Neural crest cell (in vitro differentiated cells): ENCODE results near the gene E2F1. TPM values are rescaled to one million over a fixed set of nuclear protein-coding genes. Genes with fewer than 3 reads are reported as not detected.

Experiments
- DNase-seq: peaks from one replicate; pipeline ENCODE4 v3.0.0; 2021; ENCODE audit warnings: low read depth, mixed read lengths, low spot score
- H3K27ac Mint-ChIP-seq: one replicate; pipeline ENCODE4 v1.8.0; 2021; ENCODE audit warnings: mild to moderate bottlenecking, mixed read lengths; ENCODE audit not compliant: unreplicated experiment
- H3K27me3 Mint-ChIP-seq: 2 replicates; pipeline ENCODE4 v1.8.0; 2021; ENCODE audit warnings: low read depth, mild to moderate bottlenecking, mixed read lengths
- H3K36me3 Mint-ChIP-seq: 2 replicates; pipeline ENCODE4 v1.8.0; 2021; ENCODE audit warnings: low read depth, mild to moderate bottlenecking, mixed read lengths
- H3K4me1 Mint-ChIP-seq: 2 replicates; pipeline ENCODE4 v1.8.0; 2021; ENCODE audit warnings: mixed read lengths
- H3K4me3 Mint-ChIP-seq: one replicate; pipeline ENCODE4 v1.8.0; 2021; ENCODE audit warnings: mild to moderate bottlenecking, mixed read lengths
- H3K9me3 Mint-ChIP-seq: 2 replicates; pipeline ENCODE4 v1.8.0; 2021; ENCODE audit warnings: mixed read lengths
- CTCF ChIP-seq: fragments of 200-600 bp; sonication (generic); conservative IDR thresholded peaks from 2 replicates; pipeline ENCODE4 v1.5.0; 2021; ENCODE audit warnings: antibody characterized with exemption, mild to moderate bottlenecking
- total RNA-seq: library from RNA; stranded (reverse); gene quantifications from 2 replicates; pipeline ENCODE4 v1.2.1, GENCODE V29; 2021

The E2F1 gene
- total RNA-seq, 1 donor from 2014 or later: 94.9 TPM

GRCh38 chr20:33660685-33661058 lies 25.5 kb downstream of the E2F1 start:
- Mint-ChIP-seq H3K27ac (no peak overlapping the region), H3K4me1 (peaks cover 30% of the 10 kb centered on the region), H3K9me3 (no peaks in the 10 kb centered on the region), H3K27me3 (peaks cover 5% of the 10 kb centered on the region), H3K4me3 (peak overlapping the region; percentile 84), H3K36me3 (peaks cover 3% of the 10 kb centered on the region)
- TF ChIP-seq CTCF: no peak
- no peak for DNase-seq

GRCh38 chr20:33660035-33660684 lies 26.0 kb downstream of the E2F1 start:
- H3K4me3 Mint-ChIP-seq: peak overlapping the region; percentile 74
- no peaks in the 10 kb centered on the region for H3K9me3 Mint-ChIP-seq
- no peak overlapping the region for H3K27ac Mint-ChIP-seq
- peaks cover 3% of the 10 kb centered on the region for H3K36me3 Mint-ChIP-seq
- peaks cover 5% of the 10 kb centered on the region for H3K27me3 Mint-ChIP-seq
- TF ChIP-seq CTCF: no peak
- no peak for DNase-seq
- H3K4me1 Mint-ChIP-seq: peaks cover 26% of the 10 kb centered on the region

GRCh38 chr20:33659341-33660034 lies 26.7 kb downstream of the E2F1 start:
- Mint-ChIP-seq H3K36me3 (peaks cover 3% of the 10 kb centered on the region), H3K9me3 (no peaks in the 10 kb centered on the region), H3K4me3 (peak overlapping the region; percentile 74), H3K4me1 (peaks cover 19% of the 10 kb centered on the region), H3K27me3 (peaks cover 2% of the 10 kb centered on the region), H3K27ac (no peak overlapping the region)
- no peak for TF ChIP-seq CTCF
- no peak for DNase-seq

GRCh38 chr20:33658929-33659328 lies 27.3 kb downstream of the E2F1 start:
- no peak for TF ChIP-seq CTCF
- DNase-seq: no peak
- peak overlapping the region; percentile 65 for H3K4me3 Mint-ChIP-seq
- peaks cover 2% of the 10 kb centered on the region for H3K27me3 Mint-ChIP-seq
- H3K4me1 Mint-ChIP-seq: peaks cover 13% of the 10 kb centered on the region
- no peak overlapping the region for H3K27ac Mint-ChIP-seq
- no peaks in the 10 kb centered on the region for H3K9me3 Mint-ChIP-seq
- peaks cover 3% of the 10 kb centered on the region for H3K36me3 Mint-ChIP-seq

- DNase-seq: no peak
Measured at GRCh38 chr20:33658510-33658909, 27.7 kb downstream of the E2F1 start.

More at GRCh38 chr20:33658510-33658909, 27.7 kb downstream of the E2F1 start:
- H3K36me3 Mint-ChIP-seq: peaks cover 3% of the 10 kb centered on the region
- H3K4me1 Mint-ChIP-seq: peaks cover 12% of the 10 kb centered on the region
- no peak overlapping the region for H3K27ac Mint-ChIP-seq
- H3K27me3 Mint-ChIP-seq: peaks cover 2% of the 10 kb centered on the region
- no peaks in the 10 kb centered on the region for H3K9me3 Mint-ChIP-seq
- peak overlapping the region; percentile 65 for H3K4me3 Mint-ChIP-seq
- TF ChIP-seq CTCF: no peak
